Right lung (tissue), 5 donors: ENCODE data around the gene MAPK14. TPM values are rescaled to one million over a fixed set of nuclear protein-coding genes. Genes with fewer than 3 reads are reported as not detected.

Experiments
- DNase-seq, 2 donors: peaks; one replicate each; pipeline ENCODE4 v3.0.0-alpha.2; 2013
- polyA plus RNA-seq, 5 donors: library from polyadenylated mRNA; unstranded; fragments of 120-200 nt; gene quantifications; one replicate each; pipeline versions ENCODE4 v1.2.1 to v1.2.3, GENCODE V29; 2013; ENCODE audit warnings: inconsistent platforms in 1 of 5, low replicate concordance in 1 of 5; ENCODE audit not compliant: insufficient read length in 5 of 5, insufficient read depth in 1 of 5

The MAPK14 gene
- polyA plus RNA-seq, 5 donors: 52.1 to 74.7 (median 70.9) TPM

- DNase-seq: no peak
Measured at GRCh38 chr6:36098920-36099647, 71.5 kb downstream of the MAPK14 start.

GRCh38 chr6:36099869-36100483, 72.4 kb downstream of the MAPK14 start:
- DNase-seq: no peak

- no peak for DNase-seq
Measured at GRCh38 chr6:36101691-36102090, 74.1 kb downstream of the MAPK14 start.

- DNase-seq: no peak
Measured at GRCh38 chr6:36102853-36103252, 75.2 kb downstream of the MAPK14 start.

GRCh38 chr6:36104836-36105235, 77.2 kb downstream of the MAPK14 start:
- no peak for DNase-seq

GRCh38 chr6:36109092-36109491, 81.5 kb downstream of the MAPK14 start:
- DNase-seq: no peak

GRCh38 chr6:36110050-36110449, 82.4 kb downstream of the MAPK14 start:
- DNase-seq: no peak

- no peak for DNase-seq
Measured at GRCh38 chr6:36110863-36111262, 83.3 kb downstream of the MAPK14 start.

GRCh38 chr6:36111526-36111925, 83.9 kb downstream of the MAPK14 start:
- no peak for DNase-seq

GRCh38 chr6:36113049-36113448, 85.4 kb downstream of the MAPK14 start:
- no peak for DNase-seq

- no peak for DNase-seq
Measured at GRCh38 chr6:36113703-36114102, 86.1 kb downstream of the MAPK14 start.

GRCh38 chr6:36114798-36115408, 87.3 kb downstream of the MAPK14 start:
- DNase-seq: no peak

- DNase-seq: no peak
Measured at GRCh38 chr6:36115412-36115811, 87.8 kb downstream of the MAPK14 start.

GRCh38 chr6:36116066-36116864, 88.7 kb downstream of the MAPK14 start:
- no peak for DNase-seq

- DNase-seq: no peak
Measured at GRCh38 chr6:36116943-36117342, 89.3 kb downstream of the MAPK14 start.

- DNase-seq: no peak
Measured at GRCh38 chr6:36117658-36118549, 90.3 kb downstream of the MAPK14 start.

GRCh38 chr6:36118550-36119107, 91.0 kb downstream of the MAPK14 start:
- no peak for DNase-seq

GRCh38 chr6:36119209-36119608, 91.6 kb downstream of the MAPK14 start:
- DNase-seq: no peak

- no peak for DNase-seq
Measured at GRCh38 chr6:36120018-36120417, 92.4 kb downstream of the MAPK14 start.

GRCh38 chr6:36120539-36120938, 92.9 kb downstream of the MAPK14 start:
- DNase-seq: no peak
